ENCODE data around the gene CACNA1S.

Gene CACNA1S

DNA sequence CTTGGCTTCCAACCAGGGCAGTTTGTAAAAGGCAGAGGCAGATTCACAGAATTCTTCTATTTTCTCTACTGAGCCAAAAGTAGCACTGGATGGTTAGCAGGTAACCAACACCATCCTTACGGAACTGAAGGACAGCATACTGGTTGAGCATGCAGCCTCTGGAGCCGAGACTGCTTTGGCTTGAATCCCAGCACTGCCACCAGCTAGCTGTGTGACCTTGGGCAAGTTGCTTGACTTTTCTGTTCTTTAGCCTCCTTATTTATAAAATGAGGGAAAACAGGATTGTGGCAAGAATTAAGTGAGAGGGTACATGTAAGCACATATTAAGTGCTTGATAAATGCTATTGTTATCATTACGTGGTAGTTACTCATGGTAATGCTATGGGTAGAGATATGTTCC, 19.5 kb downstream of the CACNA1S start:
- no peak for DNase-seq (ENCODE audit: low read depth)

- no peak for DNase-seq (ENCODE audit: low read depth)
These were observed 21.0 kb downstream of the CACNA1S start for GRCh38 chr1:201091256-201091655.

GRCh38 chr1:201090541-201090940, 21.7 kb downstream of the CACNA1S start:
- DNase-seq (ENCODE audit: low read depth): no peak

DNA sequence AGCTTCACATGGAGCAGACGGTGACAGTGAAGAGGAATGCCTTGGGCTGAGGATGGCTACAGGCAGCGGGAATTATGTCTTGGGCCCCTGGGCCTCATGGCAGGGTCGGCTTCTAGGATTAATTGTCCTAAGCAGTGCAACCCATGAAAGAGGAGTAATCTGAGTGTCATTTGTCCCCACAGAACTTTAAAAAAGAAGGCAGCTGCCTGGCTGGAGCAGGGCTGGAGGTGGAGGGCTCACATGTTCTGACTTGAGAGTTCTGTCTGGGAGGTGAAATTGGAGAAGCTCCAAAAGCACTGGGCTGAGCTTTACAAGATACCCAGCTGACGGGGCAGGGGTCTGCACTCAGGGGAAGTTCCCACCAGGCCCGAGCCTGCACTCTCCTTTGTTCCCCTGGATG, 22.6 kb downstream of the CACNA1S start:
- no peak for DNase-seq (ENCODE audit: low read depth)

- DNase-seq (ENCODE audit: low read depth): no peak
These were observed 23.2 kb downstream of the CACNA1S start for GRCh38 chr1:201088901-201089525.

DNA sequence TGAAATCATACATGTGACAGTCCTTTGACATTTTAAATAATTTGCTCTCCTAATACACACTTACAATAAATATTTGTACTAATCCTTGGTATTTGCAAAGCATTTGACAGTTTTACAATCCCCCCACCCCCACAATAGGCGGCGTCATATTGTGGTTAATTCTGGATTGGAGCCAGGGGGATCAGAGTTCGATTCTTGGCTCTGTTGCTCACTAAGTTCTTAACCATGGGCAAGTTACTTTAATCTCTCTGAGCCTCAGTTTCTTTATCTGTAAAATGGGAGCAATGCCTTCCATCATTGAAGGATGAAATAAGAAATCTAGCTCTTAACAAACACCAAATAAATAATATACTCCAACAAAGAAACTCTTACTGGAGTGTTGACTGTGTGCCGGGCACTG, 23.8 kb downstream of the CACNA1S start:
- no peak for DNase-seq (ENCODE audit: low read depth)

DNA sequence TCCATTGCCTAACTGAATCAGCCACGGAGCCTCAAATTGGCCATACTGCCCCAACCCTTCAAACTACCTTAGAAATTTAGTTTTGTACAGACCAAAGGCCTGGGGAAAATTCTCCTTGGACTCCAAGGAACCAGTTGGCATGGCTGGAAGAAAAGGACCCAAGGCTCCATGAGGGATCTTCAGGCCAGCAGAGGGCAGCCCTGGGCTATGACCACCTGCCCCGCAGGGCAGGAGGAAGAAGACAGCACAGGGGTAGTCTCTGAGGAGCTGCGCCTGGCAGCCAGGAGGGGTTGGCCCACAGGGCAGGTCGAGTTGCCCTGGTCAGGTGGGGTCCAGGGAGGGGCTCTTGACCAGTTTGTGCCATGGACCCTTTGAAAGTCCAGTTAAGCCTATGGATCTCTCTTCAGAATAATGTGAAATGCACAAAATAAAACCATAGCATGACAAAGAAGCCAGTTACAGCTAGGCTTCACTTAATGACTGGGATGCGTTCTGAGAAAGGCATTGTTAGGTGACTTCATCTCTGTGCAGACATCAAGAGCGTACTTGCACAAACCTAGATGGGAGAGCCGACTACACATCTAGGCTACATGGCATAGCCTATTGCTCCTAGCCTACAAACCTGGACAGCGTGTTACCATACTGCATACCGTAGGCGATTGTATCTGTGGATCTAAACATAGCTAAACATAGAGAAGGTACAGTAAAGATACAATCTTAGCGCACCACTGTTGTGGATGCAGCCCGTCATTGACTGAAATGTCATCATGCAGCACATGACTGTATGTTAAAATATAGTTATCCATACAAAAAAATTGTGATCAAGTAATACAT, 26.1 kb downstream of the CACNA1S start:
- DNase-seq (ENCODE audit: low read depth): peak; percentile 14

- no peak for DNase-seq (ENCODE audit: low read depth)
These were observed 27.9 kb downstream of the CACNA1S start for GRCh38 chr1:201084295-201084694.

DNA sequence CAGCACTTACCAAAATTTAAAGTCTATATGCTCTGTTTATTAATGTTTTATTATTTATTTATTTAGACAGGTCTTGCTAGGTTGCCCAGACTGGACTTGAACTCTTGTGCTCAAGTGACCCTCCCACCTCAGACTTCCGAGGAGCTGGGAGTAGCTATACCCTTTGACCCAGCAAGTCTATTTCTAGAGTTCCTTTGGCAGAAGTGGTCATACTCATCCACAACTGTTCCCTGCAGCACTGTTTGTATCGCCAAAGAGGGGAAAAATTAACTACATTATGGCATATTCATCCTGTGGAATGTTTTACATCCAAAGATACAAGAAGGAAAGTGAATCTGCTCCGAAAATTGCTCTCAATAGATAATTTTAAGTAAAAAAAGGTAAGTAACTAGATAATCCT, 28.5 kb downstream of the CACNA1S start:
- no peak for DNase-seq (ENCODE audit: low read depth)

DNA sequence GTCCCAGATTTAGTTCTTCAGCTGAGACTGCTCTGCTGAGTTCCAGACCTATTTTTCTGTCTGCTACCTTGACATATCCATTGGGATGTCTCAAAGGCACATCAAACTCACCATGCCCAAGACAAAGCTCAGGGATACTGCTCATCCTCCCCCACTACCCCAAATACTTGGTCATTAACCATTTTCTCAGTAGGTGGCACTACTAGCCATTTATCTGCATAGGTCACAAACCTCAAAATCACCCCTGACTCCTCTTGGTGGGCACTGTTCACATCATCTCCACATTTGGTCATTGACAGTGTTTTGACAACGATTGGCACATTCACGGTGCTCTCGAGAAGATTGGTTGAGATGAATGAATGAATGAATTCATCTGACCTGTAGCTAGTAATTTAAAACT, 32.1 kb downstream of the CACNA1S start:
- no peak for DNase-seq (ENCODE audit: low read depth)

- DNase-seq (ENCODE audit: low read depth): no peak
These were observed 34.5 kb downstream of the CACNA1S start for GRCh38 chr1:201077736-201078135.

DNA sequence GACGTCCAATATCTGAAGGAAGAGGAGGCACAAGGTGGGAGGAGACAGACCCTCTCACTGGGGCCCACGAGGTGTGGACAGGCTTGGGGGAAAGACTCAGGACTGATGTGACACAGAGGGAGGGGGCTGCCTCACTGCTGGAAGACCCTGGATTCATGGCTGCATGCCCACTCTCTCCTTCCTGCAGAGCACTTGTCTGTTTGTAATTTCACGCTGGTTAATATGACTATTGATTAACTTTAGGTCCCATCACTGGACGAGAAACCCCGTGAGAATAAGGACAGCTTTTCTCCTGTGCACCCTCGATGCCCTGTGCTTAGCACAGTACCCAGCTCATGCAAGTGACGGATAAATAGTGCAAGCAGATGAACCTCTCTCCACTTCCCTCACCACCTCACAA, 35.1 kb downstream of the CACNA1S start:
- no peak for DNase-seq (ENCODE audit: low read depth)

- DNase-seq (ENCODE audit: low read depth): no peak
These were observed 36.1 kb downstream of the CACNA1S start for GRCh38 chr1:201076092-201076491.

DNA sequence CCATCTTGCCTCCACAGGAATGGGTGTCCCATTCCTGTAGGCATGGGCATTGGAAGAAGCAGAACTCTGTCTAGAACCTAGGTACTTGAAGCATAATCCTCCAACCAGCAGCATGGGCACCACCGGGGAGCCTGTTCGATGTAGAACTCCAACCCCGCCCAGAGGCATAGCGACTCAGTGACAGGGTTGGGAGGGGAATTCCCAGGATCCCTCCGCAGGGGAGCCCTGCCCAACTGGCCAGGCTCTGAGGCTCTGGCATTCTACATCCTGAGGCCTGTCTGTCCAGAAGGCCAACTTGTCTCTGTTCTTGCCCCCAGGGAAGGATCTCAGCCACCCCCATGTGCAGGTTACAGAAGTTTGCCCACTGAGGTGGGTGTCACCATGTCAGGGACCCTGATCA, 38.2 kb downstream of the CACNA1S start:
- DNase-seq (ENCODE audit: low read depth): no peak

DNA sequence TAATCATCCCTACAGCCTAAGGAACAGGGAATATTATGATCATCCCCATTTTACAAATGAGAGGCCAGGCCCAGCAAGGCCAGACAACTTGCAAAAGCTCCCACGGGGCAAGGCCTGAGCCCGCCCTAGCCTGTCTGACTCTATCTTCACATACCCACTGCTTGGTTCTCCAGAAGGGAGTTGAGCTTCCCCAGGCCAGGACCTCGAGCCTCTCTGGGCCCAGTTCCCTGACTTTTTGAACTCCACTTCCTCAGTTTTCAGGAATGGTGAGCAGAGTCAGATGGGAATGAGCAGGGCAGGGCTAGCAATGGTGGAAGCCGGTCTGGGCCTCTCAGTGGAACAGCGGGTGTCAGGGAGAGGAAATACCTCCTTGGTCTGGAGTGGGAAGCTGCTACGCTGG, 39.3 kb downstream of the CACNA1S start:
- DNase-seq (ENCODE audit: low read depth): no peak

DNA sequence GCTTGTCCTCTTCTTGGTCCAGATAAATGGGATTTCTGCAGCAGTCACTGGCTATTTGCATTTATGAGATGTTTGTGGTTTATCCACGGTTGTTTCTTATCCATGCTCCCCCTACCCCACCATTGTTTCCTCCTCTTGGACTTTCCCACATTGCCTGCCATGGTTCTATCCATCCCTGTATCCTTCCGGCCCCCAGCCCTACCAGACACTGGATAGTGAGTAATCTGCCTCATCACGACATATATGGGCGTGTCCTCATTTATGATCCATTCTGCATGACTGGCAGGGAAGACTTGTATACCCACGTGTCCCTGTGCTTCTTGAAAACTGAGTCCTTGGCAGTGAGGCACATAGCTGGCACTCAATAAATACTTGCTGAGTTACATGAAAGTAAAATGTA, 40.1 kb downstream of the CACNA1S start:
- no peak for DNase-seq (ENCODE audit: low read depth)

GRCh38 chr1:201069636-201070035, 42.6 kb downstream of the CACNA1S start:
- DNase-seq (ENCODE audit: low read depth): no peak

- no peak for DNase-seq (ENCODE audit: low read depth)
These were observed 43.2 kb downstream of the CACNA1S start for GRCh38 chr1:201068976-201069375.

GRCh38 chr1:201066986-201067385, 45.2 kb downstream of the CACNA1S start:
- no peak for DNase-seq (ENCODE audit: low read depth)

GRCh38 chr1:201065686-201066085, 46.5 kb downstream of the CACNA1S start:
- DNase-seq (ENCODE audit: low read depth): no peak

DNA sequence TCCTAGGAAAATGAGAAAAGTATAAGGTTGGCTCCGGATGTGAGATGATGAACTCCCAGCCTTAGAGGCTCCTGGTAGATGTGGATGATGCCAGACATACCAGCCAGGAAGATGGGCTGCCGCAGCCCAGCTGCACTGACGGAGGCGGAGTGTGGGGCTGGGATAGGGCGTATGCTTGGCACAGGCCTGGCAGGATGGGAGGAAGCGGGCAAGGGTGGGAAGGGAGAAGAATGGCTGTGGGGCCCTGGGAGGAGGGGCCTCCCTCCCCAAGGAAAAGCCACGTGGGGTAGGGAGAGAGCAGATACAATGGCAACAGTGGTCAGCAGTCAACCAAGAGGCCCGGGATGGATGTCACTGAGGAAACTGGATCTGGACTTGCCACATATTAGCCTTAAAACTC, 47.4 kb downstream of the CACNA1S start:
- no peak for DNase-seq (ENCODE audit: low read depth)

DNA sequence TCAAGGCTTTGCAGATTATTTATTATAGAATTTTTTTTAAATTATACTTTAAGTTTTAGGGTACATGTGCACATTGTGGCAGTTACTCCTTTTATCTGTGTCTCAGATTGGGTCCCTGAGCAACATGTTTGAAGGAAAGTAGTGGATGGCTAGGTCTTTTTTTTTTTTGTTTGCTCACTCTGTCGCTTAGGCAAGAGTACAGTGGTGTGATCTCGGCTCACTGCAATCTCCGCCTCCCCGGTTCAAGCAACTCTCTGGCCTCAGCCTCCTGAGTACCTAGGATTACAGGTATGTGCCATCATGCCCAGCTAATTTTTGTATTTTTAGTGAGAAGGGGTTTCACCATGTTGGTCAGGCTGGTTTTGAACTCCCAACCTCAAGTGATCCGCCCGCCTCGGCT, 49.1 kb downstream of the CACNA1S start:
- no peak for DNase-seq (ENCODE audit: low read depth)

DNA sequence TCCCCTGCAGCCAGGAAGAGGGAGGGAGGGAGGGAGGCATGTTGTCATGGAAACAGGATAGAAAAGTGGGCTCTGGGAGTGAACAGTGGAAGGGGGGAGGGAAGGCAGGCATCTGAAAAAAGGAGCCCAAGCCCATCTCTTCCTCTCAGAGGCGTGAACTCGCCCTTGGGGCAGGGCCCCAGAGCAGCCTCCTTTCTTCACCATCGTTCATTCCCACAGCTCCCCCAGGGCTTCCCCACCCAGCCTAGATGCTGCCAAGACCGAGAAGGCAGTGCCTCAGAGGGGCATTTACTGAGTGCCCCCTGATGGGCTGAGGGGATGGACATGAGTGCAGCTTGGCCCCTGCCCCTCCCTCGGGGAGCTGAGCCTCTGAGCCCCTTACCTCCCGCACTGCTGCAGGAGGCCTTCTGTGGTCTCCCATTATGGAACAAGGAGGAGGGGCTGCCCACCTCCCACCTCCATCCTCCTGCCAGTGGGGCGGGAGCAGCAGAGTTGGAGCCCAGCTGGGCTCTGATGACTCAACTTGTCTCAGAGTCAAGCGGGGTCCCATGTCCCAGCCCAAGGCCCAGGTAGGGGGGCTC, 49.6 kb downstream of the CACNA1S start:
- no peak for DNase-seq (ENCODE audit: low read depth)
